Endometrial microvascular endothelial cells (primary cell): Measurements from ENCODE around the gene FGF9. TPM values are rescaled to one million over a fixed set of nuclear protein-coding genes. Genes with fewer than 3 reads are reported as not detected.

Source experiments
- in situ Hi-C: cut with HindIII; loops from 2 replicates; pipeline ENCODE4 v1.10.0; 2017; ENCODE audit warnings: low sequenced_read_pairs, low pct_unique_long_range_greater_than_20kb; ENCODE audit errors: inconsistent ontology term
- total RNA-seq: library from RNA; depleted of rRNA; stranded (reverse); fragments of >200 nt; gene quantifications from one replicate; pipeline ENCODE4 v1.2.3, GENCODE V29; 2015; ENCODE audit errors: inconsistent ontology term

The FGF9 gene
- total RNA-seq, 1 donor from 2014 or later = not detected

- in situ Hi-C loops = no loop called here
Measured at GRCh38 chr13:21673539-21673788, 2.6 kb downstream of the FGF9 start.

GRCh38 chr13:21673789-21674489 is 3.1 kb downstream of the FGF9 start:
- in situ Hi-C loops = no loop called here

DNA sequence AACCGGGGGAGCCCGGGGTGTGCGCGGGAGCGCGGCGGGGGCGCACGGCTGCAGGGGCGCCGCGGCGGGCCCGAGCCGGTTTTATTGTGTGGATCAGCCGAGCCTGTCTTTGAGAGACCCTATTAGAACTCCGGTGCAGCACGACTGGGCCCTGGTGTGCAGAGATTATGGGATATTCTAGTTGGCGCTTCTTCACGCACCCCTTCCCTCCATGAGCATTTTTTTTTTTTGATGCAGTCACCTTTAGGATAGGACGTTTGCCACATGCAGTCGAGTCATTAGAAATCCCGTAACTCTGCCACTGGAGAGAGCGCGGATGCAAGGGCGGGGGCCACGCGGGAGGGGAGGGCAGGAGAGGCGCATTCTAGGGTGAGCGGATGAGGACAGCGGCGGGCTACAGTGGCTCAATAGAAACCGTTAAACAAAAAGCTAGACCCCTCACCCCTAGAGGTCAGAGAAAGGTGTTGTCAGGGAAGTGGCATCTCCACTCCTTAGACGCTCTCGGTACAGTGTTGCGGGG is 3.7 kb downstream of the FGF9 start:
- in situ Hi-C loops = no loop called here

- in situ Hi-C loops = no loop called here
Measured at GRCh38 chr13:21675095-21675991, 4.5 kb downstream of the FGF9 start.

GRCh38 chr13:21676611-21677021 is 5.7 kb downstream of the FGF9 start:
- in situ Hi-C loops = no loop called here

- in situ Hi-C loops = no loop called here
Measured at GRCh38 chr13:21677075-21677623, 6.3 kb downstream of the FGF9 start.

- in situ Hi-C loops = no loop called here
Measured at GRCh38 chr13:21683034-21683733, 12.3 kb downstream of the FGF9 start.

DNA sequence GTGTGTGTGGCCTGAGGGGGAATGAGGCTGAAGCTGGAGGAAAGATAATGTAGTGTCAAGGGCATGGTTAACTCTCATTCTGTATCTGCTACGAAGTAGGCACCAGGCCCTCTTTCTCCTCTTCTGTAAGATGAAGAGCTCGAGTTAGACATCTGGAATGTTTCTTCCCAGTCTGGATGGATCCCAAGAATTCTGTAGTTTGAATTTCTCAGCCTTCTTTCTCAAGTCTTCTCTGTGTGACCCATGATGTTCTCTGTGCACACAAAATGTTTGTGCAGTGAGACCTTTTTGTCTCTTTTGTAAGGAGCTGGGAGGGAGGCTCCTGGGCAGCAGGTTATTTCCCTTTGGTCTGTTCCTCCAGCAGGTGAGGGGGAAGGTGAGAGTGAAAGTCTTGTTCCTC is 13.7 kb downstream of the FGF9 start:
- in situ Hi-C loops = no loop called here

DNA sequence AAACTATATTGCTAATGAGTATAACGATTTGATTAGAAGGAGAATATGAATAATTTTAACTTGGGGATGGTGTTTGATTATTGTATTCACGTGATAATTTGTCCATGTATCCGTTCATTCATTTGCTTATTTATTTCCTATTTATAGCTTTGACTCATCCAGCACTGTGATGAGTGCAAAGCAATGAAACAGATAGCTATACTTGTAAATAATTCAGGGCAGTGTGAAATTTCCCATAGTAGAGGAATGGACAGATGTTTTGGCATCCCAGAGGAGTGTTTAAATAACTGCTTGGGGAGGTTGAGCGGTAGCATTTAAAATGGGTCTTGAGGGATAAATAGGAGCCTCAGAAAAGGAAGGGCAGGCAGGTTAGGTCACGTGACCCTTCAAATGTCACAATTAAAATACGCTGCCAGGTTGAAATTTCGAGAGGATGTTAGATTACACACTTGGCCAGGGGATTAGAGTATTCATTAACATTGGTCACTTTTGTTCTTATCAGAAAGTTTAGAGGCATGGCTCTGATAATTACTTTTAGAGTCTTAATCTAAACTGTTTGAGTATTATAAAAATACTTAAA is 14.7 kb downstream of the FGF9 start:
- in situ Hi-C loops = no loop called here

- in situ Hi-C loops = no loop called here
Measured at GRCh38 chr13:21686751-21687391, 16.0 kb downstream of the FGF9 start.

DNA sequence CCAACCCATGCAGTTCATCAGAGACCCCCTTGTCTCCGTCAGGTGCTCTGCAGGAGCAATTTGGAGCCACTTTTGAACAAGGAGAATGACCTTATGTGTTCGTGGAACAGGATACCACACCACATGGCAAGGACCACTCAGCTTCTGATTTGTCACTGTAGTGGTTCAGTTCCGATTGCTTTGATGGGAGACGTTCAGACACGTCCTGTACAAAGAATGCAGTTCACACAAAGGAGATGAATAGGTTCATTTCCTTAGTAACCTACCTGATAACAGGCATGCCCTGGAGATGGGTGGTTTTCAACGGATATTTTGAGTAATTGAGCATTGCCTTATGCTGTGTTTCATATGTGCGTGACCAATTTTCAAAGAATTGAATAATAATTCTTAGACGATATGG is 17.2 kb downstream of the FGF9 start:
- in situ Hi-C loops = no loop called here

DNA sequence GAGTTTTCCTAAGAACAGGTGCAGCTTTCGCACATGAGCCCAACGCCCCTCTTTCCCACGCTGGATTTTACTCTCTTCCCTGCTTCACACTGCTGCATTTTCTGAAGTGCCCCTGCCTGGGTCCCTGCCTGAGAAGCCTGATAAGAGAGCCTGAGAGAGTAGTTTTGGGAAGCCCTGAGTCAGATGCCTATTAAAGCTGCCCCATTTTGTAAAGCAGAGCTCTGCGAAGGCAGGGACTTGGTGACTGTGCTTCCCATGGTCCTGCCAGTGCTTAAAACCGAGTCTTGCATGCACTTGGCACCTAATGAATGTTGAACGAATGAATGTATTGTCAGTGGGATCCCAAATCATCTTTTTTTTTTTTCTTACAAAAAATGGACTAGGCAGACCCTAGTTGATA is 18.2 kb downstream of the FGF9 start:
- in situ Hi-C loops = no loop called here

DNA sequence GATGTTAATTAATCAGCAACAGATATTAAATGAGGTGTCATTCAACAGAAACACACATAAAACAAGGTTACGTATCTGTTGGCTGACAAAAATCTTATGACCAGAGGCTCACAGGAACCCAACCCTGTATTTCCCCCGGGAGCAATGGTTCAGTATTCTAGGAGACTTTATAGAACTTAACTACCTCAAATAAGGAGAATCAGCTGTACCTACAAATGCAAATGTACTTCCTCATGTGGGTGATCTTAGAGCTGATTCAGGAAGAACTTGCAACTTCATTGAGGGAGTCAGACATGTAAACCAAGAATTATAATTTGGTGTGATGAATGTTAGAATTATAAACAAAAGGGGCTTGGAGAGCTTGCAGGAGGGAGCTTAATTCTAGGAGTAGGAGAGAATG is 20.1 kb downstream of the FGF9 start:
- in situ Hi-C loops = no loop called here

- in situ Hi-C loops = no loop called here
Measured at GRCh38 chr13:21691500-21691899, 20.6 kb downstream of the FGF9 start.

GRCh38 chr13:21691928-21692327 is 21.1 kb downstream of the FGF9 start:
- in situ Hi-C loops = no loop called here

DNA sequence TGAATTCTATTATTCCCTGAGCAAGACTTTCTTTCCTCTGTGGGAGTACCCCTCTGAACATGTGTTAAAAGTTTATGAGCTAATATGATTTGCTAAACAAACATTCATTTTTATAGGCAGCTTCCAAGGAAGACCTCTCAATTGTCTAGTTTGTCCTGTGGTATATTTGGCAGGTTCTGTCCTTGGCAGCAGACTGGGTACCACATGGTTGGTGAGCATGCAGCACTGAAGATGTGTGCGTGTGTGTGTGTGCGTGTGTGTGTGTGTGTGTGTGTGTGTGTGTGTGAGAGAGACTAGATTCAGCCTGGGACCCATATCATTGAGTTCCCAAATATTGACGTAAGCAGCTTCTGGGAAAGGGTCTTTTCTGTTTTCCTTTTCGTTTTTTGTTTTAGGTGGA is 24.0 kb downstream of the FGF9 start:
- in situ Hi-C loops = no loop called here

DNA sequence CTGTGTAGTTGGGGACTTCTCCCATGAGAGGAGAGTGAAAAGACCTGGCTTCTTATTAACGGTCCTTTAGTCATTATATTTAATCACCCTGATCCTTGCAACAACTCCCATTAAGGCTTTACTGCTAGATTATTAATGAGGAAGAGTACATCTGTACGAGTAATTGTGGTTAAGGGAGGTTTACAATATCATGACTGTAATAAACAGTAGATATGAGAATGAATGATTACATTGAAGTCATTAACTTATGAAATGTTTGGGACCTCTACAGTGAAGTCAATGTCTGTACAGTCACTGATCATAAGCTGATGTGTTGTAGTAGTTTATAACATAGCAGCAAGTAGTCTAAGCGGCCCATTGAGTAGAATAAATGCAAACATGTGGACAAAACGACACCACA is 24.7 kb downstream of the FGF9 start:
- in situ Hi-C loops = no loop called here

DNA sequence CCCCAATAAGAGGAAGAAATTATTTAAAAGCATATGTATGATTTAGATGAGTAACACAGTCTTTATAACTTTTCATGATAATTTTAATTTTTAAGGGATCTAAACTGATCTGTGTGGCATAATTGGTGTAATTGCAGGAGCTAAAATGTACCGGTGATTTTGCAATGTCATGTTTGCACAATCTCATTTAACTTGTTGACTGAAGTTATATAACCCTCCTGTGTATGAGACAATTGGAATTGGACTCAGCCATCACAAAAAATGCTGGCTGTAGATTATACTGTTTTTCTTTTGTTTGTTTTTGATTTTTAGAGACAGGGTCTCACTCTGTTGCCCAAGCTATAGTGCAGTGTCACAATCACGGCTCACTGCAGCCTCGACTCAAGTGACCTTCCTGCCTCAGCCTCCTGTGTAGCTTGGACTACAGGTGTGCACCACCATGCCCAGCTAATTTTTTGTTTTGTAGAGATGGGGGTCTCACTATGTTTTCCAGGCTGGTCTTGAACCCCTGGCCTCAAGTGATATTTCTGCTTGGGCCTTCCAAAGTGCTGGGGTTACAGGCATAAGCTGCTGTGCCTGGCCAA is 26.1 kb downstream of the FGF9 start:
- in situ Hi-C loops = no loop called here
